Measurements from ENCODE around the gene MMP21. TPM values are rescaled to one million over a fixed set of nuclear protein-coding genes. Genes with fewer than 3 reads are reported as not detected.
A peak's percentile ranks its signal among the peaks of the same experiment; 100 is the strongest.

The MMP21 gene
- total and polyA plus RNA-seq, 3 experiments from 2014 or later = 0.11 TPM; not detected in 2

- Mint-ChIP-seq H3K4me1 (no peaks in the 10 kb centered on the region), H3K36me3 (peaks cover 3 to 76% (median 30%) of the 10 kb centered on the region in 3 donors), H3K27me3 (no peaks in the 10 kb centered on the region), H3K27ac (peak overlapping the region in 4 of 8 donors; percentile 3 to 76 (median 44)), H3K9me3 (no peaks in the 10 kb centered on the region), H3K4me3 (no peak overlapping the region)
- Histone ChIP-seq H3K9me3 (ENCODE audit: low read length) (no peaks in the 10 kb centered on the region), H3K27ac (ENCODE audit: low read depth, low read length) (no peak overlapping the region), H3K36me3 (ENCODE audit: insufficient read depth, low read length) (peaks cover 27% of the 10 kb centered on the region), H3K4me3 (ENCODE audit: low read length) (no peak overlapping the region), H3K4me1 (ENCODE audit: insufficient read depth, low read length) (no peaks in the 10 kb centered on the region), H3K27me3 (ENCODE audit: insufficient read depth, low read length, poor library complexity, severe bottlenecking) (no peaks in the 10 kb centered on the region)
- ChIA-PET POLR2A (no interaction called here), CTCF (interaction anchor here (1.5 kb wide), 1 partner anchor 25 kb away, joined by 3 read pairs; no protein-coding TSS in a partner anchor)
- DNase-seq = no peak
These were observed 9.8 kb downstream of the MMP21 start for GRCh38 chr10:125765835-125766234.

GRCh38 chr10:125762692-125763648 lies 12.7 kb downstream of the MMP21 start:
- Histone ChIP-seq H3K27ac (ENCODE audit: low read depth, low read length) (no peak overlapping the region), H3K4me1 (ENCODE audit: insufficient read depth, low read length) (no peaks in the 10 kb centered on the region), H3K27me3 (ENCODE audit: insufficient read depth, low read length, poor library complexity, severe bottlenecking) (no peaks in the 10 kb centered on the region), H3K36me3 (ENCODE audit: insufficient read depth, low read length) (peaks cover 41% of the 10 kb centered on the region), H3K9me3 (ENCODE audit: low read length) (no peaks in the 10 kb centered on the region), H3K4me3 (ENCODE audit: low read length) (no peak overlapping the region)
- ChIA-PET CTCF (no interaction called here), POLR2A (no interaction called here)
- no peak overlapping the region for H3K27ac Mint-ChIP-seq
- H3K4me1 Mint-ChIP-seq = peaks cover 0 to 1% (median 0%) of the 10 kb centered on the region in 3 donors
- no peaks in the 10 kb centered on the region for H3K9me3 Mint-ChIP-seq
- H3K36me3 Mint-ChIP-seq = peaks cover 6 to 87% (median 38%) of the 10 kb centered on the region in 3 donors
- no peak for DNase-seq
- no peak overlapping the region for H3K4me3 Mint-ChIP-seq
- no peaks in the 10 kb centered on the region for H3K27me3 Mint-ChIP-seq

GRCh38 chr10:125761961-125762360 lies 13.7 kb downstream of the MMP21 start:
- POLR2A ChIA-PET = no interaction called here
- no peak overlapping the region for H3K27ac ChIP-seq (ENCODE audit: low read depth, low read length)
- CTCF ChIA-PET = no interaction called here
- H3K4me3 ChIP-seq (ENCODE audit: low read length) = no peak overlapping the region
- H3K27me3 ChIP-seq (ENCODE audit: insufficient read depth, low read length, poor library complexity, severe bottlenecking) = no peaks in the 10 kb centered on the region
- peaks cover 42% of the 10 kb centered on the region for H3K36me3 ChIP-seq (ENCODE audit: insufficient read depth, low read length)
- Mint-ChIP-seq H3K27me3 (no peaks in the 10 kb centered on the region), H3K9me3 (no peaks in the 10 kb centered on the region), H3K27ac (peak overlapping the region in 2 of 8 donors; percentile 22 to 79), H3K4me3 (no peak overlapping the region), H3K36me3 (peaks cover 6 to 87% (median 37%) of the 10 kb centered on the region in 3 donors), H3K4me1 (peaks cover 0 to 1% (median 0%) of the 10 kb centered on the region in 3 donors)
- H3K4me1 ChIP-seq (ENCODE audit: insufficient read depth, low read length) = no peaks in the 10 kb centered on the region
- H3K9me3 ChIP-seq (ENCODE audit: low read length) = no peaks in the 10 kb centered on the region
- no peak for DNase-seq

GRCh38 chr10:125757742-125758141 lies 17.9 kb downstream of the MMP21 start:
- no peak for DNase-seq
- H3K27ac Mint-ChIP-seq = peak overlapping the region in 2 of 8 donors; percentile 44 to 46
- no peaks in the 10 kb centered on the region for H3K9me3 ChIP-seq (ENCODE audit: low read length)
- POLR2A ChIA-PET = no interaction called here
- CTCF ChIA-PET = no interaction called here
- no peaks in the 10 kb centered on the region for H3K27me3 Mint-ChIP-seq
- no peak overlapping the region for H3K27ac ChIP-seq (ENCODE audit: low read depth, low read length)
- H3K36me3 ChIP-seq (ENCODE audit: insufficient read depth, low read length) = peaks cover 51% of the 10 kb centered on the region
- no peak overlapping the region for H3K4me3 ChIP-seq (ENCODE audit: low read length)
- no peaks in the 10 kb centered on the region for H3K4me1 ChIP-seq (ENCODE audit: insufficient read depth, low read length)
- no peak overlapping the region for H3K4me3 Mint-ChIP-seq
- H3K4me1 Mint-ChIP-seq = peaks cover 5 to 21% (median 13%) of the 10 kb centered on the region in 3 donors
- H3K36me3 Mint-ChIP-seq = peaks cover 12 to 84% (median 27%) of the 10 kb centered on the region in 3 donors
- no peaks in the 10 kb centered on the region for H3K27me3 ChIP-seq (ENCODE audit: insufficient read depth, low read length, poor library complexity, severe bottlenecking)
- H3K9me3 Mint-ChIP-seq = no peaks in the 10 kb centered on the region

GRCh38 chr10:125756853-125757487 lies 18.7 kb downstream of the MMP21 start:
- Histone ChIP-seq H3K36me3 (ENCODE audit: insufficient read depth, low read length) (peaks cover 51% of the 10 kb centered on the region), H3K9me3 (ENCODE audit: low read length) (no peaks in the 10 kb centered on the region), H3K27ac (ENCODE audit: low read depth, low read length) (no peak overlapping the region), H3K27me3 (ENCODE audit: insufficient read depth, low read length, poor library complexity, severe bottlenecking) (no peaks in the 10 kb centered on the region), H3K4me3 (ENCODE audit: low read length) (no peak overlapping the region), H3K4me1 (ENCODE audit: insufficient read depth, low read length) (no peaks in the 10 kb centered on the region)
- no peaks in the 10 kb centered on the region for H3K9me3 Mint-ChIP-seq
- ChIA-PET CTCF (no interaction called here), POLR2A (no interaction called here)
- peak overlapping the region in 2 of 8 donors; percentile 17 to 62 for H3K27ac Mint-ChIP-seq
- peaks cover 5 to 21% (median 13%) of the 10 kb centered on the region in 3 donors for H3K4me1 Mint-ChIP-seq
- H3K27me3 Mint-ChIP-seq = no peaks in the 10 kb centered on the region
- peaks cover 12 to 85% (median 28%) of the 10 kb centered on the region in 3 donors for H3K36me3 Mint-ChIP-seq
- DNase-seq = no peak
- no peak overlapping the region for H3K4me3 Mint-ChIP-seq

- H3K27me3 Mint-ChIP-seq = no peaks in the 10 kb centered on the region
- Histone ChIP-seq H3K4me1 (ENCODE audit: insufficient read depth, low read length) (no peaks in the 10 kb centered on the region), H3K4me3 (ENCODE audit: low read length) (no peak overlapping the region), H3K27me3 (ENCODE audit: insufficient read depth, low read length, poor library complexity, severe bottlenecking) (no peaks in the 10 kb centered on the region), H3K9me3 (ENCODE audit: low read length) (no peaks in the 10 kb centered on the region), H3K27ac (ENCODE audit: low read depth, low read length) (no peak overlapping the region), H3K36me3 (ENCODE audit: insufficient read depth, low read length) (peaks cover 53% of the 10 kb centered on the region)
- no peaks in the 10 kb centered on the region for H3K9me3 Mint-ChIP-seq
- no peak overlapping the region for H3K4me3 Mint-ChIP-seq
- CTCF ChIA-PET = no interaction called here
- peaks cover 9 to 85% (median 28%) of the 10 kb centered on the region in 3 donors for H3K36me3 Mint-ChIP-seq
- no peak for DNase-seq
- POLR2A ChIA-PET = no interaction called here
- H3K27ac Mint-ChIP-seq = peak overlapping the region in 4 of 8 donors; percentile 11 to 61 (median 40)
- H3K4me1 Mint-ChIP-seq = peaks cover 5 to 21% (median 13%) of the 10 kb centered on the region in 3 donors
These were observed 19.4 kb downstream of the MMP21 start for GRCh38 chr10:125756196-125756595.

GRCh38 chr10:125747417-125747816 lies 28.2 kb downstream of the MMP21 start:
- H3K27me3 ChIP-seq (ENCODE audit: insufficient read depth, low read length, poor library complexity, severe bottlenecking) = no peaks in the 10 kb centered on the region
- no peak for DNase-seq
- H3K9me3 ChIP-seq (ENCODE audit: low read length) = no peaks in the 10 kb centered on the region
- POLR2A ChIA-PET = interaction anchor here (0.5 kb wide), 1 partner anchor 37 kb away, joined by 3 read pairs; no protein-coding TSS in a partner anchor
- Mint-ChIP-seq H3K27me3 (no peaks in the 10 kb centered on the region), H3K4me1 (peaks cover 0 to 6% (median 6%) of the 10 kb centered on the region in 3 donors), H3K36me3 (peaks cover 38 to 95% (median 47%) of the 10 kb centered on the region in 3 donors), H3K27ac (peak overlapping the region in 1 of 8 donors; percentile 71), H3K9me3 (no peaks in the 10 kb centered on the region), H3K4me3 (no peak overlapping the region)
- H3K27ac ChIP-seq (ENCODE audit: low read depth, low read length) = no peak overlapping the region
- H3K36me3 ChIP-seq (ENCODE audit: insufficient read depth, low read length) = peaks cover 63% of the 10 kb centered on the region
- CTCF ChIA-PET = no interaction called here
- H3K4me1 ChIP-seq (ENCODE audit: insufficient read depth, low read length) = no peaks in the 10 kb centered on the region
- H3K4me3 ChIP-seq (ENCODE audit: low read length) = no peak overlapping the region

GRCh38 chr10:125744909-125745308 lies 30.7 kb downstream of the MMP21 start:
- Histone ChIP-seq H3K4me3 (ENCODE audit: low read length) (no peak overlapping the region), H3K36me3 (ENCODE audit: insufficient read depth, low read length) (peaks cover 60% of the 10 kb centered on the region), H3K9me3 (ENCODE audit: low read length) (no peaks in the 10 kb centered on the region), H3K27ac (ENCODE audit: low read depth, low read length) (no peak overlapping the region), H3K27me3 (ENCODE audit: insufficient read depth, low read length, poor library complexity, severe bottlenecking) (no peaks in the 10 kb centered on the region), H3K4me1 (ENCODE audit: insufficient read depth, low read length) (no peaks in the 10 kb centered on the region)
- ChIA-PET POLR2A (no interaction called here), CTCF (no interaction called here)
- Mint-ChIP-seq H3K27ac (peak overlapping the region in 1 of 8 donors; percentile 9), H3K36me3 (peaks cover 39 to 92% (median 56%) of the 10 kb centered on the region in 3 donors), H3K9me3 (no peaks in the 10 kb centered on the region), H3K4me1 (peaks cover 0 to 4% (median 0%) of the 10 kb centered on the region in 3 donors), H3K4me3 (no peak overlapping the region), H3K27me3 (no peaks in the 10 kb centered on the region)
- DNase-seq = no peak
